HG03025 (cell line): ENCODE measurements around the gene VGLL2.

Experiments
- ATAC-seq: cut with Tn5 transposase; IDR thresholded peaks from one replicate; pipeline ENCODE4 v1.9.1; 2021; ENCODE audit warnings: mild to moderate bottlenecking, moderate library complexity; ENCODE audit not compliant: unreplicated experiment, low FRiP score

The VGLL2 gene

GRCh38 chr6:117268924-117269323, 3.6 kb downstream of the VGLL2 start:
- ATAC-seq = no peak

GRCh38 chr6:117269638-117270054, 4.3 kb downstream of the VGLL2 start:
- ATAC-seq = no peak

DNA sequence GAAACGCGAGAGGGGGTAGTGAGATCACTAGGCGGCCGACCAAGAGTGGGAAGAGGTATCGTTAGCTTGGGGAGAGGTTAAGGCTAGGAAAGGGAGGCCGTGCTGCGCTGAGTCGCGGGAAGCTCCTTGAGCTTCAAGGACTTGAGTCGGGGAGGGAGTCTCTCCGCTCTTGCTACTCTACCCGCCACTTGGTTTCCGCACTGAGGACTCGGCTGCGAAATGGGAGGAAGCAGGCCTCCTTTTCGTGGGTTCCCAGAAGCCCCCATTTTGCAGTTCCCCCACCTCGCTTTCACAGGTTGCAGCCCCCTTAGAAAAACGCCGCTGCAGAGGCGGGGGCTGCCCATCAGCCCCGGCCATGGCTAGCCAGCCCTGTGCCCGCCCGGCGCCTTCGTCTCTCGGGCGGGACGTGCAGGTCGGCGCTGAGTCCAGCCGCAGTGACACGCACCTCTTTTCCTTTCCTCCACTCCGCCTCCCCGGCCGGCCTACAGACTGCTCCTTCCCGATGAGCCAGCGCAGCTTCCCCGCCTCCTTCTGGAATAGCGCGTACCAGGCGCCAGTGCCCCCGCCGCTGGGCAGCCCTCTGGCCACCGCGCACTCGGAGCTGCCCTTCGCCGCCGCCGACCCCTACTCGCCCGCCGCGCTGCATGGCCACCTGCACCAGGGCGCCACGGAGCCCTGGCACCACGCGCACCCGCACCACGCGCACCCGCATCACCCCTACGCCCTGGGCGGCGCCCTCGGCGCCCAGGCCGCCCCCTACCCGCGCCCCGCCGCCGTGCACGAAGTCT, 4.9 kb downstream of the VGLL2 start:
- no peak for ATAC-seq

DNA sequence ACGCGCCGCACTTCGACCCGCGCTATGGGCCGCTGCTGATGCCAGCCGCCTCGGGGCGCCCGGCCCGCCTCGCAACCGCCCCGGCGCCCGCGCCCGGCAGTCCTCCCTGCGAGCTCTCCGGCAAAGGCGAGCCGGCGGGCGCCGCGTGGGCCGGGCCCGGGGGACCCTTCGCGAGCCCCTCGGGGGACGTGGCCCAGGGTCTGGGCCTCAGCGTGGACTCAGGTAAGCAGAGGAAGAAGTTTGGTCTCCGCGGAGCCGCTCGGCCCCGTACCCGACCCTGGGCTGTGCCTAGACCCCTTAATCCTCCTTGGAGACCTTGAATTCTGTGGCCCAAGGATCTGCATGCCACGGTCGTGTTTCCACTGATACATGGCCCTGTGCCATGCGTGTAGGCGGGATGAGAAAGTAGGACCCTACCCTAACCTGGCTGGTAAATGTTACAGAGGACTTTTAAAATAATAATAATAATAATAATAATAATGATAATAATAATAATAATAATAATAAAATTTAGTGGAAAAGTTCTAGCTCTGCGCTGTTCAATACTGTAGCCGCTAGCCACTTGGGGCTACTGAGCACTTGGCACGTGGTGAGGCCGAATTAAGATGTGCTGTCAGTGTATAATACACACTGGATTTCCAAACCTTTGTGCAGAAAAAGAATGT, 5.6 kb downstream of the VGLL2 start:
- no peak for ATAC-seq

DNA sequence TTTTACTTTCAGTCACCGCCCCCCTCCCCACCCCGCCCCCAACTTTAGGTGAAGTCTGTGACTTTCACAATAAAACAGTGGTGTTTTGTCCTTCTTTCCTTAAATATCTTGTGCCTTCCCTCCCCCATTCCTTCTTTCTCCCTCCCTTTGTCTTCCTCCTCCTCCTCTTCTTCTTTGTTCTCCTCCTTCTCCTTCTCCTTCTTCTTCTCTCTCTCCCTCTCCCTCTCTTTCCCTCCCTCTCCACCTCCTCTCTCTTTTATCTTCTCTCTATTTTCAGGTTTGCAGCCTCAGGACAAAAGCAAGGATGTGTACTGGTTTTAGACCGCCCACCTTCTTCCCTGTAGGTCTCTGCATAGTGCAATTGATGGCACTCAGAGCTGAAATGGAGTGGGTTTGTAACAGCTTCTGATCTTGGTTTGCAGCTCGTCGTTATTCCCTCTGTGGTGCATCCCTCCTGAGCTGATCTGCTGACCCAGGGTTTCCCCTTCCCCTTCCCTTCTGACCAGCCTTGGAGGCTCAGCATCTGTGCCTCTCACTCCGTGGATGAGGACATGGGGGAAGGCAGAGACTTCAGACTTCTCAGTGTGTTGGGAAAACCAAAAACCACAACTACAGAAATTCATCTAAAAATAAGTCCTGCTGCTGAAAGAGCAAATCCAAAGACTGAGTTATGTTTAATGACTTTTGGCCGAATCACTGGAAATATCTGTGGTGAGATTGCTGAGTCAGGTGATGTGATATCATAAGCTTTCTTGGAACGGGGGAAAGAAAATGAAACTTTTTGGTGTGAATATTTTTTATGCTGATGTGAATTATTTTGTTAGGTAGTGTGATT, 6.9 kb downstream of the VGLL2 start:
- ATAC-seq = no peak

DNA sequence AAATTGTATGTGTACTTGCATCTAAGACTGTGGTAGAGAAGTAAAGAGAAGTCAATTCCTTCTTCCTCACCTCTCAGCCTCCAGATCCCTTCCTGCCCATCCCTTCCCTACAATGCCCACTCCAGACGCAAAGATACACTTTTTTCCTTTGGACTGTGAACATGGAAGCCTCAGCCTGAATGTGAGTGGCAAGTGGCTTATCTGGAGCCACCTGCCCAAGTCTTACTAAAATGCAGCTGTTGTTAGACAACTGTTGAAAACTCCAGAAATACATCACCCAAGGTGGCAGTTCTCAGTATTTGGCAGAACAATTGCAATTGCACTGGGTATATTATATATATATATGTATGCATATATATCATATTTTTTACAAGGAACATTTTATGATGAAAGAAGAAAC, 7.5 kb downstream of the VGLL2 start:
- ATAC-seq = no peak

- ATAC-seq = no peak
Measured at GRCh38 chr6:117275205-117275604, 9.8 kb downstream of the VGLL2 start.

DNA sequence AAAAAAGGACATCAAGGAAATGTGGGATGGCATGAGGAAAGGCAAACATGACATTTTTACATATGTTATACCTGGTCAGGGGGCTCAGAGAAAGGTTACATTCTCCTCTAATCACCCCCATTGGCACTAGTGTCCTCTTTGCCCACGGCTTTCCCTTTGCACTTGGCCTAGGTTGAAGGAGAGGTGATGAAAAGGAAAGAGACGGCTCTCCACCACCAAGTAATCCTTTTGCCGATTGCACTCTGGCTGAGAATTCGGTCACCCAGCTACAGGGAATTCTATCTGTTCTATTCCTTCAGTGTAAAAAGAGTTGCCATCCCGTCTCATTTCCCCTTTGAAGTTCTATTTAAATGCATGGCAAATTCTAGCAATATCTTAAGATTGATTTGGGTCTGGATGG, 10.4 kb downstream of the VGLL2 start:
- ATAC-seq = no peak

- ATAC-seq = no peak
Measured at GRCh38 chr6:117276778-117277316, 11.5 kb downstream of the VGLL2 start.

GRCh38 chr6:117280922-117281321, 15.6 kb downstream of the VGLL2 start:
- no peak for ATAC-seq

GRCh38 chr6:117288083-117288715, 22.8 kb downstream of the VGLL2 start:
- ATAC-seq = no peak

GRCh38 chr6:117290173-117290846, 25.0 kb downstream of the VGLL2 start:
- no peak for ATAC-seq

DNA sequence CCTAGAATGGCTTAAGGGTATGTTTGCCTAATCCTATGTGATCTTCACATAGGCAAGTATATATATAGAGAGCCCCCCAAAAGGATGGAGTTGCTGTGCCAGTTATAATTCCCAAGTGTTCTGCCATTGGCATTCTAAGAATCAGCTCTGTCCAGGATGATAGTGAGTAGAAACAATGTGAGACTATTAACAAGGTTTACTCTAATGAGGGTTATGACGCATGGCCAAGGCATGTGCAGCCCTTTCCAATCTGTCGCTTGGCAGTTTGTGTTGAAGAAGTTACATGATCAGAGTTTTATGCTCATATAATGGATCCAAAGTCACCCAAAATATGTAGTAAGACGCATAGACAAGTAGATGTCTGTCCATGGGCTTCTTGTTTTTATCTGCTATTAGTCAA, 33.6 kb downstream of the VGLL2 start:
- ATAC-seq = no peak

GRCh38 chr6:117303323-117303722, 38.0 kb downstream of the VGLL2 start:
- ATAC-seq = no peak

DNA sequence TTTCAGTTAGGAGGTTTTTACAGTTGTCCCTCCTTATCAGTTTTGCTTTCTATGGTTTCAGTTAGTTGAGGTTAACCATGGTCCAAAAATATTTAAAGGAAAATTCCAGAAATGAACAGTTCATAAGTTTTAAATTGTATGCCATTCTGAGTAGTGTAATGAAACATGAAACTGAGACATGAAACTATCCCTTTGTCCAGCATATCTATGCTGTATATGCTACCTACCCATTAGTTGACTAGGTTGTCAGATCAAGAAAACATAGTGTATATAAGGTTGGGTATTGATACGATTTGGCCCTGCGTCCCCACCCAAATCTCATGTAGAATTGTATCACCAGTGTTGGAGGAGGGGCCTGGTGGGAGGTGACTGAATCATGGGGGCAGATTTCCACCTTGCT, 39.1 kb downstream of the VGLL2 start:
- ATAC-seq = no peak

- no peak for ATAC-seq
Measured at GRCh38 chr6:117306227-117306790, 41.0 kb downstream of the VGLL2 start.

- no peak for ATAC-seq
Measured at GRCh38 chr6:117307655-117308054, 42.3 kb downstream of the VGLL2 start.

- ATAC-seq = no peak
Measured at GRCh38 chr6:117309069-117309468, 43.7 kb downstream of the VGLL2 start.

GRCh38 chr6:117309611-117310010, 44.3 kb downstream of the VGLL2 start:
- ATAC-seq = no peak

GRCh38 chr6:117311310-117311709, 46.0 kb downstream of the VGLL2 start:
- no peak for ATAC-seq
